Upper lobe of right lung (tissue), 1 donor: Measurements from ENCODE around the gene MYH9. TPM values are rescaled to one million over a fixed set of nuclear protein-coding genes. Genes with fewer than 3 reads are reported as not detected.

Source experiments
- ATAC-seq: fragments of 200-7000 bp; cut with Tn5 transposase; one replicate; pipeline ENCODE4 v1.9.1; 2020; ENCODE audit warnings: mild to moderate bottlenecking, moderate library complexity
- DNase-seq: peaks from one replicate; pipeline ENCODE4 v3.0.0-alpha.2; 2020
- H3K27ac ChIP-seq: fragments of 200-600 bp; one replicate; pipeline ENCODE4 v1.8.0; 2022
- H3K27me3 ChIP-seq: fragments of 200-600 bp; one replicate; pipeline ENCODE4 v1.8.0; 2022; ENCODE audit warnings: mild to moderate bottlenecking
- H3K36me3 ChIP-seq: fragments of 200-600 bp; one replicate; pipeline ENCODE4 v1.8.0; 2022
- H3K4me1 ChIP-seq: fragments of 200-600 bp; one replicate; pipeline ENCODE4 v1.8.0; 2022
- H3K4me3 ChIP-seq: fragments of 200-600 bp; one replicate; pipeline ENCODE4 v1.8.0; 2022; ENCODE audit warnings: mild to moderate bottlenecking
- H3K9me3 ChIP-seq: fragments of 200-600 bp; one replicate; pipeline ENCODE4 v1.8.0; 2022
- CTCF ChIP-seq: fragments of 200-600 bp; IDR thresholded peaks from one replicate; pipeline ENCODE4 v1.8.0; 2022; ENCODE audit warnings: antibody characterized with exemption
- intact Hi-C: fragments of 100-400 bp; cut with DNase I; formaldehyde crosslinking; loops from one replicate; pipeline ENCODE4 v1.11.0; 2022
- total RNA-seq: library from RNA; stranded (reverse); fragmentation: NEBNext Ultra II Directional; extraction: Animal tissue kit (Norgen Biotek cat#: 25700); gene quantifications from one replicate; pipeline ENCODE4 v1.2.1, GENCODE V29; 2021
- donor health status: DM: no; HTN: yes; CAD: no; lungs with severe emphysema.

The MYH9 gene
- total RNA-seq, 1 donor from 2014 or later = 842 TPM

DNA sequence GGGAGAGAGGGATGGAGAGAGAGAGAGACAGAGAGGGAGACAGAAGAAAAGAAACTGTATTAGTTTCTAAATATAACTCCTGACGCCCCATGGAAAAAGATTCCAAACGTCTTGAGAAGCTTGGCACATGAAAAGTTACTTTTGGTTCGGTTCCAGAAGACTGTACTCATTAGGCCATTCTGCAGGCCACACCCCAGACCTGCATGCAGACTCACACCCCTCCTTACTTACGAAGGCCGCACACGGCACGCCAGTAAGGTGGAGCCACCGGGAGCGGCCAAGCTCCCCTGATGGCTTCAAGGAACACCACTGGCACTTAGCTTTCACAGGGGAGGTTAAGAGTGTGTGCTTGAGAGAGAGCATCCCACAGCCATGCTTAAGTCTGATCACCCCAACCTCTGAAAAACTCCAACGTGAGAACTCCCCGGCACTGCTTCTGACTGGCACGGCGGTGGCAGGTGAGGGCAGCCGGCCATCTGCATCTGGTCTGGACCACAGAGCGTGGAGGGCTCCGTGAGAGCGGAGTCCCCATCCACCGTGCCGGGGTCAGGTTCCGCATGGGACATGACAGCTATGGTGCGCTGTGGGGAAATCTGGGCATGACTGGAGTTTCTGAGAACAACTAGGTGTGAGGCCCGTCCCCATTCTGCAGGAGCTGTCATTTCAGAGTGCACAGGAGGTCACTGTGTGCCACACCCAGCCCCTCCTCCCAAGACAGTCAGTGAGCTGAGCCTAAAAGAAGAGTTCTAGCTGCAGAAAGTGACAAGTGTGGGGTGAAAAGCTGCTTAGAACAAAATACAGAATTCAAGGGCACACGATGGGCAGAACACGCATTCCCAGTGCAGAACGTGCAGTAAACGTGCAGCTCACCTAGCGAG, 62.4 kb downstream of the MYH9 start:
- intact Hi-C loops = no loop called here
- Histone ChIP-seq H3K27ac (peak overlapping the region; percentile 91), H3K9me3 (no peaks in the 10 kb centered on the region), H3K4me1 (peaks cover 72% of the 10 kb centered on the region), H3K4me3 (no peak overlapping the region), H3K27me3 (no peaks in the 10 kb centered on the region), H3K36me3 (peaks cover 93% of the 10 kb centered on the region)
- no peak for TF ChIP-seq CTCF
- ATAC-seq (peak; percentile 75), DNase-seq (peak; percentile 86)

GRCh38 chr22:36324414-36324813, 63.4 kb downstream of the MYH9 start:
- peak overlapping the region; percentile 91 for H3K27ac ChIP-seq
- intact Hi-C loops = loop anchor here (5.0 kb wide), 1 partner anchor 133 kb away; no protein-coding TSS in a partner anchor
- H3K27me3 ChIP-seq = no peaks in the 10 kb centered on the region
- H3K36me3 ChIP-seq = peaks cover 95% of the 10 kb centered on the region
- no peak overlapping the region for H3K4me3 ChIP-seq
- no peak for TF ChIP-seq CTCF
- no peak for ATAC-seq
- no peak for DNase-seq
- no peaks in the 10 kb centered on the region for H3K9me3 ChIP-seq
- H3K4me1 ChIP-seq = peaks cover 67% of the 10 kb centered on the region

DNA sequence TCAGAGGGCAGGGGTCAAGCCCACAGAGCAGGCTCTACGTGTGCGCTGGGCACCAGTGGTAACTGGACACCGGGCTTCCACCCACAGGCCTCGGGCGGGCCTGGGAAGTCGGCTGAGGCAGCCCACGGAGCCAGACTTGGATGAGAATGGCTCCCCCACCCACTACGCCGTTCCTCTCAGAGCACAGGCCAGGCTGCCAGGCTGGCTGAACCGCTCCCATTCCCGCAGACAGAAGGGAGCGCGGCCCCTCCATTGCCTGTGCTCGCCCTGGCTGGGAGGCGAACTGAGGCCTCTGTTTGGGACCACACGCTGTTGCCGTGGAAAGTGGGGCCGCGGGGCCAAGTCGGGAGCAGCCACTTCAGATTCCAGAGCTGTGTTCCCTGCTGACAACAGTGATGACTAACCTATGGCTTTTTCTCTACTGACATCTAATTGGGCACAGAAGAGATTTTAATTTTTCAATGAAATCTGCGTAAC, 63.9 kb downstream of the MYH9 start:
- peak overlapping the region; percentile 91 for H3K27ac ChIP-seq
- DNase-seq = no peak
- intact Hi-C loops = loop anchor here (5.0 kb wide), 1 partner anchor 133 kb away; no protein-coding TSS in a partner anchor
- peaks cover 62% of the 10 kb centered on the region for H3K4me1 ChIP-seq
- peaks cover 98% of the 10 kb centered on the region for H3K36me3 ChIP-seq
- no peaks in the 10 kb centered on the region for H3K9me3 ChIP-seq
- no peak for TF ChIP-seq CTCF
- no peaks in the 10 kb centered on the region for H3K27me3 ChIP-seq
- peak; percentile 5 for ATAC-seq
- H3K4me3 ChIP-seq = no peak overlapping the region

GRCh38 chr22:36323182-36323854, 64.4 kb downstream of the MYH9 start:
- ATAC-seq (peak; percentile 56), DNase-seq (peak; percentile 79)
- TF ChIP-seq CTCF = no peak
- intact Hi-C loops = loop anchor here (5.0 kb wide), 1 partner anchor 134 kb away; no protein-coding TSS in a partner anchor
- no peak overlapping the region for H3K4me3 ChIP-seq
- H3K27ac ChIP-seq = peak overlapping the region; percentile 91
- H3K36me3 ChIP-seq = peaks cover 98% of the 10 kb centered on the region
- H3K9me3 ChIP-seq = no peaks in the 10 kb centered on the region
- H3K4me1 ChIP-seq = peaks cover 56% of the 10 kb centered on the region
- H3K27me3 ChIP-seq = no peaks in the 10 kb centered on the region

GRCh38 chr22:36322602-36322915, 65.2 kb downstream of the MYH9 start:
- Histone ChIP-seq H3K4me1 (peaks cover 49% of the 10 kb centered on the region), H3K36me3 (peaks cover 98% of the 10 kb centered on the region), H3K27ac (peak overlapping the region; percentile 91), H3K27me3 (no peaks in the 10 kb centered on the region), H3K4me3 (no peak overlapping the region), H3K9me3 (no peaks in the 10 kb centered on the region)
- intact Hi-C loops = loop anchor here (5.0 kb wide), 1 partner anchor 135 kb away; no protein-coding TSS in a partner anchor
- DNase-seq (no peak), ATAC-seq (no peak)
- no peak for TF ChIP-seq CTCF
